Activated CD4-positive, CD25-positive, alpha-beta regulatory T cell treated with anti-CD3 and anti-CD28 coated beads, Interleukin-2, amount 50 U/mL, for 16 hours (primary cell): ENCODE results near the gene SCN4B.

Source experiments
- DNase-seq: peaks from one replicate; pipeline ENCODE4 v3.0.0-alpha.2; 2020; ENCODE audit warnings: low read depth, low spot score

SCN4B gene

GRCh38 chr11:118152020-118152551 lies 537 bp downstream of the SCN4B start:
- no peak for DNase-seq

GRCh38 chr11:118151431-118151830 lies 1.2 kb downstream of the SCN4B start:
- DNase-seq = no peak

DNA sequence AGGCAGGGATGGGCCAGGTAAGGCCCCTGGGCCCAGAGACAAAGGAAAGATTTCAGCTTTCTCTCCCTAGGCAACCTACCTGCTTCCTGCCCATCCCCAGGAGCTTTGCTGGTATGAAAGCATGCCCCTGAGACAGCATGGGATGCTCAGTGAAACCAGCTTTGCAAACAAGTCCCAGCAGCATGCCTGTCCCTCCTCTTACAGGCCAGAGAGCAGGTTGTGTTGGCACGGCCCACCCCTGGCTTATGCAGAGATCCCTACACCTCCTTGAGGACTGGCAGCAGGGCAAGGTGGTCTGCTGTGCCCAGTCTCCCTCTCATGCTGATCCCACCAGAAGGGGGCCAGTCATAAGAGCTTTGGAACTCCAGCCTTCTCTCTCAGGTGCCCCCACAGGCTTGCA lies 3.1 kb downstream of the SCN4B start:
- DNase-seq = no peak

DNA sequence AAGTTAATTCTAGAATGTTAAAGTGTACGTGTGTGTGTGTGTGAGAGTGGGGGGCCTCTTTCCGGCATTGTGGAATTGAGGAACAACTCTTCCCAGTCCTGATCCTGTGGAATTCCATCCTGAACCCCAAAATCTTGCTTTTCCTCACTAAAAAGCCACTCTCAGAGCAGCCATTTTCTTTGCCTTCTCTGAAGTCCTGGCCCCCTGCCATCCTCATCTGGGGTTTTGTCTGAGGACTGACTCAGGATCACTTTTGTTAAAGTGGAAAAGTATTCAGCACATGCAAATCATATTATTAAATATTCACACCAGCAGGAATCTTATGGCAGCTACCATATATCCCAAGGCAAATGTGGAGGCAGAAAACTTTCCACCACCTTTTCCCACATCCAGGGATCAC lies 3.8 kb downstream of the SCN4B start:
- no peak for DNase-seq

GRCh38 chr11:118148240-118148639 lies 4.4 kb downstream of the SCN4B start:
- no peak for DNase-seq

GRCh38 chr11:118147502-118147901 lies 5.1 kb downstream of the SCN4B start:
- DNase-seq = no peak

- DNase-seq = no peak
Measured at GRCh38 chr11:118146554-118146953, 6.1 kb downstream of the SCN4B start.

GRCh38 chr11:118145285-118146227 lies 7.1 kb downstream of the SCN4B start:
- DNase-seq = peak; percentile 71

- DNase-seq = no peak
Measured at GRCh38 chr11:118144301-118145268, 8.0 kb downstream of the SCN4B start.

DNA sequence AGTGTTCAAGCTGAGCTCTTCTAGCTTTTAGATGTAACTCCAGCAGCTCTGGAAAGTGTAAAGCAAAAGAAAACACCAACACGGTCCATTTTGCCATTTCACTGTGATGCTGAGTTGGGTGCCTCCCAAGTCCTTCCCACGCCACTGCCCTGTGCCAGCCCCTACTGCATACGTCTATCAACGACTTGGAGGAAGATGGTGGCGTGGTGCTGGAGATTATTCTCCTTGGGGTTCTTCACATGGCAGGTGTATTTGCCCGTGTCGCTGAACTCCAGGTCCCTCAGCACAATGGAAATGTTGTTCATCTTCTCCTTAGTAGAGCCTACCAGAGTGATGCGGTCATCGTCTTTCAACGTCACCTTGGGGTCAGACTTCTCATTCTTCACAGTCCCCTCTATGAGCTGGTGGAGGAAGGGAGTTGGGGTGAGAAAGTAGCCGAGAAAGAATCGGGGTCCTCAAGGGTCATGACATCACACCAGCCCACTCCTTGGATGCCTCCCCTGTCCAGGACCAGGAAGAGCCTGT lies 8.9 kb downstream of the SCN4B start:
- no peak for DNase-seq

GRCh38 chr11:118142809-118143208 lies 9.8 kb downstream of the SCN4B start:
- DNase-seq = no peak

DNA sequence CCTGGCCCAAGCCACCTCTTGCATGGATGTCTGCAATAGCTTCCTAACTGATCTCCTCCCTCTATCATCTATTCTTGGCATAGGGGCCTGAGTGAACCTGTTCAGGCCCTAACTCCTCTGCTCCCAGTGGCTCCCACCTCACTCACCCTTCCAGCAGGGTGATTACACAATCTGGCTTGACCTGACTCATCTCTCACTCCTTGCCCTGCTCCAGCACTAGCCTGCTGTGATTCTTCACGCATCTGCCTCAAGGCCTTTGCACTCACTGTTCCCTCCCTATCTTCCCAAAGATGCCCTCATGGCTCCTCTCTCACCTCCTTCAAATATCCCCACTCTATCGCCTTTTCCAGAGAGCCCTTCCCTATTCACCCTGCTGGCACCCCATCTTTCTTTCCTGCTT lies 10.5 kb downstream of the SCN4B start:
- DNase-seq = no peak

GRCh38 chr11:118139578-118139977 lies 13.0 kb downstream of the SCN4B start:
- no peak for DNase-seq

DNA sequence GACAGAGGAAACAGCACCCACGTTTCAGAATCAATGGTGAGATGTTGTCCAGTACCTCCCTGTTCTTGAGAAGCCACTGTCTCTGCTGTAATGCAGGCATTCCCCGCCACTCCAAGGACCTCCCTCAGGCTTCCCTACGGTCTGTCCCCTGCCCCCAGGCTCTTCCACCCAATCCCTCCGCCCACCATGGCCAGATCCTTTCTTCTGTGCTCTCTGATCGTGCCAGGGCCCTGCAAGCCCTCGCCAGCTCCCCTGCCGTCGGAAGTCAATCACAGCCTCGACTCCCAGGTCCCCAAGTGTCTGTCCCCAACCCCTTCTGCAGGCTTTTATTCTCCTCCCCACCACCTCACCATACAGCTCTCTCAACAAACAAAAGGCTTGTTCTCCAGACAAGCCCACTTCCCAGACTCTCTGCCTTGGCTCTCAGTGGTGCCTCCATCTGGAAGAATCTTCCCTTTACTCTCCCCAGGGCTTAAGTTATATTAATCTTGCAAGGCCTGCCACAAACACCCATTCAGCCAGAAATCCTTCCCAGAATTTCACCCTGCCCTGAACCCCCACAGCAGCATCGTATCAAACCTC lies 13.7 kb downstream of the SCN4B start:
- DNase-seq = no peak

DNA sequence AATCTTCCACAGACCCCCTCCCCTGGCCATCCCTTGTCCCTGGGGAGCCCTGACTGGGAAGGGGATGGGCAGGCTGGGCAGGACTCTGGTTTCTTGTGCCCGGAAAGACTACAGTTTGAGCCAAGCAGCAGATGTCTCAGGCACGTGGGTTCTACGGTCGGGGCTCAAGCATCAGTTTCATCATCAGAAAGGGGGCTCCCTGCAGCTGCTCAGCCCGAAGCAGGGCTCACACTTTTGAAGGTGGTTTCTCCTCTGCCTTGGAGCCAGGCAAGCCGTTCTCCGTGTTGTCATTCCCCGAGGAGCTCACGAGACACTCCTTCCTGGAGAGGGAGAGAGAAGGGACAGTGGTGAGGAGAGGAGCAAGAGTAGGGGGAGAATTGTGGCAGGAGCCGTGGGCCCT lies 15.8 kb downstream of the SCN4B start:
- DNase-seq = no peak

DNA sequence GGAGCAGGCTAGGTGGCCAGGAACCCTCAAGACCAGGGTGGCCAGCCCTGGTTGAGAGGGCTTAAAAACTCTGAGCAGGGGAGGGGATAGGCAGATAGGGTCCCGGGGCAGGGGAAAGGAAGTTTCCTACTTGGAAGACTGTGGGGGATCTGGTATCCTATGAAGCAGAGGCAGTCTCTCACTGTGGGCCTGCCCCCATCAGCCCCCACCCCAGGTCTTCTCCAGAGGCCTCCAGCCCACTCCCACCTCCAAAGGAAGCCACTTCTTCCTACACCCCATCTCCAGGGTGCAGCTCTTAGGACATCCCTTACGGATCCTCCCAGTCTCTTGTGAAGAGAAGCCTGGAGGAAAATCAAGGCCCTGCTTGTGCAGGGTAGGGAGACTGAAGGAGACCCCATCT lies 16.3 kb downstream of the SCN4B start:
- no peak for DNase-seq

GRCh38 chr11:118135796-118136165 lies 16.8 kb downstream of the SCN4B start:
- DNase-seq = no peak

DNA sequence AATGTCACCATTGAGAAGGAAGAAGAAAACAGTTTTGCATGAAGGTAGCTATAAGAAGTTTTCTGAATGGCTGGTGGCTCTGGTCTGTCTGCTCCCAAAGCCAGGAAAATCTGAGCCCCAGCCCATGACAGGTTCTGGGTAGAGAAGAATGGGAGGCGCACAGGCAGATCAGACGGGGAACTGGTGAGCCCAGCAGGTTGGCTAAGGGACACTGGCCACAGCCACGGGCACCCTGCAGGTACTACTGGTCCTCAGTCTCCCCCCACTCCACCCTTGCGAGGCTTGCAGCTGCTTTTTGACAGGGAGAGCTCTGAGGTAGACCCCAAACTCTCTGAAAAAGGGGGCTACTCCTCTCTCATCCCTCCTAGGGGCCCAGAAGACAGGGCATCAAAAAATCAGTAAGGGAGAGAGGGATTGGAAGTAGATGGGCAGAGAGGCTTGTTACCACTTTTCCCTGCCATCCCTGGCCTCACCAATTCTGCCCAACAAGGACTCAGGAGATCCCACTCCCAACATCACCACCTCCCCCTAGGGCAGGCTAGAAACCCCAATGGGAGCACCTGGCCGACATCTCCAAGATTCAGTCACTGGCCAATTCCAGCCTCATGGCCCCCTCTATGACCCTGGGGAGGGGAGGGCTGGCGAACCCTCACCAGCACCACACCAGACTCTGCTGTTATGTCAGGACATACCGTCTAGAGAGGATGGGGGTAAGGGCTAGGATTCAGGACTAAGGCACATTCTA lies 17.4 kb downstream of the SCN4B start:
- no peak for DNase-seq

DNA sequence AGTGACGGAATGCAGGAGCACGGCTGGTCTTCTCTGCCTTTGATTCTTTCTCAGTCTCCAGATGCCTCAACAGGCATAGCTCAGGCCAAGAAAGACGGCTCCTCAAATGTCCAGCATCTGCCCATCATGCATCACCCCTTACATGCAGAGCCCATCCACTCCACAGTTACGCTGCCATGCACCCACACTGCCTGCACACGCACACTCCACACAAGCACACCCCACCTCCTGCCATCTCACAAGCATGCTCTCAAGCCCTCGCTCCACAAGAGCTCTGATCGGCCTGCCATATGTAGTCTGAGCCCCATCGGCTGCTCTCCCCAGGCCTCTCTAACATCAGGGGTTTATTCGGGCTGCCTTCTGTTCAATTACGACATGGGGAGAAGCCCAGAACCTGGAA lies 18.8 kb downstream of the SCN4B start:
- DNase-seq = no peak

DNA sequence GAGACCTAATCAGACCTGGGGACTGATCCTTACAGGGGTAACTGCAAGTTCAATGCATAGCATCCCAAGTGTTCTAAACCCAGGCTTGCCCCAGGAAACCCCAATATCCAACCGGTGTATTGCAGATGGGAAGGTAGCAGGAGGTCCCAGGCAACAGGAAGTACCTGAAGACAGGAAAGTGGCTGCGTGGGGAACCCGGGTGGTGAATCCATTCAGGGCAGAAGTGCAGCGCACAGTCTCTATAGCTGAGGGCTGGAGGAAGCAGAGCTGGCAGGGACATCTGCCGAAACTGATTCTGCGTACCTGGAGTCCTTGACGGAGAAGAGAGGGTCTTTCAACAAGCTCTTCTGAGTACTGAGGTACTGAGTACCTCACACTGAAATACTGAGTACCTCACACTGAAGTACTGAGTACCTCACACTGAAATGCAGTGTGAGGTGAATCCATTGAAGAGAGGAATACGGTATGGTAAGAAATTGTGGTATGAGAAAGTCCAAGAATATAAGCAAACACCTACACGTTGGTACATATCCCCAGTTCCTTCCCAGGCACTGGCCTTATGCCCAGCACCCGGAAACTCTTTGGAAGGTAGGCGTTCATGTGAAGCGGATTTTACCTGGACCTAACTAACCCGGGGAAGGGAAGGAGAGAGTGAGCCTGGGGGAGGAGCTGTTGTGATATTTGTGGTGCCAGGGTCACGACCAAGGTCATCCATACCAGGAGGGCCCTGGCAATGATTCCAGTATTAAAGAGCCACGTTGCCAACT lies 20.1 kb downstream of the SCN4B start:
- DNase-seq = no peak
